Pancreas (tissue), 10 donors: ENCODE results near the gene UPK3B. TPM values are rescaled to one million over a fixed set of nuclear protein-coding genes. Genes with fewer than 3 reads are reported as not detected.
A peak's percentile ranks its signal among the peaks of the same experiment; 100 is the strongest.
"Not testable (repeated sequence)": the region's sequence is repeated elsewhere in the genome, so short reads cannot be mapped to it uniquely, and the experiment has no call there.

Source experiments
- ATAC-seq, 4 donors: fragments of 200-7000 bp; cut with Tn5 transposase; one replicate each; pipeline versions ENCODE4 v1.8.0 to v1.9.1; 2020; ENCODE audit warnings: mild to moderate bottlenecking in 4 of 4, moderate library complexity in 4 of 4
- DNase-seq, 6 donors: peaks; one replicate each; pipeline ENCODE4 v3.0.0-alpha.2; 2020
- FAIRE-seq: peaks from 2 replicates; lab custom pipeline; 2012; peaks lifted over from hg19 to GRCh38; lab: Jason Lieb, UNC
- H3K27ac ChIP-seq, 4 donors: fragments of 200-600 bp; sonication (generic); 1 replicate in 3 of 4; 2 replicates in 1 of 4; pipeline versions ENCODE4 v1.5.0 to v1.8.0; 2020
- H3K27me3 ChIP-seq, 4 donors: fragments of 200-600 bp; one replicate each; pipeline ENCODE4 v1.8.0; 2021
- H3K36me3 ChIP-seq, 3 donors: fragments of 200-600 bp; sonication (generic) in 1 of 3; one replicate each; pipeline versions ENCODE4 v1.5.0 to v1.8.0; 2020 to 2021
- H3K4me1 ChIP-seq, 3 donors: fragments of 200-600 bp; one replicate each; pipeline ENCODE4 v1.8.0; 2021
- H3K4me3 ChIP-seq, 4 donors: fragments of 200-600 bp; sonication (generic) in 2 of 4; one replicate each; pipeline versions ENCODE4 v1.5.0 to v1.8.0; 2020 to 2021
- H3K9me3 ChIP-seq, 4 donors: fragments of 200-600 bp; one replicate each; pipeline ENCODE4 v1.8.0; 2021
- WGBS, 2 donors: extraction: QIAGEN DNeasy Blood & Tissue Kit; methylation state at CpG; one replicate each; pipeline ENCODE4 v1.1.7; 2013; 5-methylcytosine and 5-hydroxymethylcytosine counted together
- intact Hi-C, 3 donors: fragments of 100-400 bp; cut with DNase I; formaldehyde crosslinking; loops; one replicate each; pipeline versions ENCODE4 v1.11.1 to v1.14.2; 2022
- polyA plus RNA-seq, 2 donors: library from polyadenylated mRNA; stranded (reverse); fragments of 200-250 nt; gene quantifications; one replicate each; pipeline ENCODE4 v1.2.3, GENCODE V29; 2013
- total RNA-seq, 6 donors: library from RNA; stranded (reverse); fragmentation: NEBNext Ultra II Directional in 4 of 6; extraction: Animal tissue kit (Norgen Biotek cat#: 25700) in 4 of 6; gene quantifications; one replicate each; pipeline versions ENCODE4 v1.2.1 to v1.2.4, GENCODE V29; 2021 to 2023
- TF ChIP-seq, protein P1 (sequence below), 4 donors: fragments of 200-600 bp; sonication (generic) in 3 of 4; IDR thresholded peaks; one replicate each; pipeline versions ENCODE4 v1.5.0 to v1.8.0; 2021; ENCODE audit warnings: antibody characterized with exemption in 4 of 4
- donor health status: healthy with polysubstance abuse.
- donor health status: DM: no; HTN: no; CAD: no; lungs with moderate emphysema.
- donor health status: DM: no; HTN: no; CAD: no.
- donor health status: control.
- donor health status: control.
- donor health status: Bipolar disorder and iron deficiency.
- donor health status: DM: yes; HTN: yes; CAD: no.
- donor health status: DM: no; HTN: no; CAD: no.
- donor health status: DM: no; HTN: no; CAD: no.
- donor health status: DM: yes; HTN: yes; CAD: no.

Gene UPK3B
- total and polyA plus RNA-seq, 8 donors = 0.41 to 3.2 (median 1.0) TPM

DNA sequence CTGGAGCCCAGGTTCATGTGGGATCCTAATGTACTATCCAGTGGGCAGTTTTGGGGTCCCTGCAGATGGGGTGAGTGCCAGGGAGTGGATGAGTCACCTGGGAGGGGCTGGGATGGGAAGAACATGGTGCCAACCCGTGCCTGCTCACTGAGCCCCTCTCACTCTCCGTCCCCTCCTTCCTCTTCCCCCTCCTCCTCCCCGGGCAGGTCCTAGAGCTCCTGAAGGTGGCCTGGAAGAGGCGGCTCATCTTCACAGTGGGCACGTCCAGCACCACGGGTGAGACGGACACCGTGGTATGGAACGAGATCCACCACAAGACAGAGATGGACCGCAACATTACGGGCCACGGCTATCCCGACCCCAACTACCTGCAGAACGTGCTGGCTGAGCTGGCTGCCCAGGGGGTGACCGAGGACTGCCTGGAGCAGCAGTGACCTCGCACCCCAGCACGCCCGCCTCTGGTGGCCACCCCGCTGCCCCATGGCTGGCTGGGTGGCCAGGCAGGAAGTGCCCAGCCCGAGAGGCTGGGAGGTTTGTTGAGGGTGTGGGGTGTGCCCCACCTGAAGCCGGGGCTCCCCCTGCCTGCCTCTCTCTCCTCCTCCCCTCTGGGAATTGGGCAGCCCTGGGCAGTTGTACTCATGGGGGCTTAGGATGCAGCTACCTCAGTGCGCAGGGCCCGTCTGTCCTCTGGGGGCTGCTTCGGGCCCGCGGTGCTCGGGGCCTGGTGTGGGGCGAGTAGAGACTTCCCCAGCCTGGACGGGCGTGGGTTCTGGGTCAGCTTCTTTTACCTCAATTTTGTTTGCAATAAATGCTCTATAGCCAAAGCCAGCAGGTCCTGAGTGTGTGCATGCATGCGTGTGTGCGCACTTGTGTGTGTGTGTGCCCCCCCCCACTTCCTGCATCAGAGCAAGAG, 4.9 kb upstream of the UPK3B start:
- no peaks in the 10 kb centered on the region for H3K4me1 ChIP-seq
- TF ChIP-seq, protein P1, sequence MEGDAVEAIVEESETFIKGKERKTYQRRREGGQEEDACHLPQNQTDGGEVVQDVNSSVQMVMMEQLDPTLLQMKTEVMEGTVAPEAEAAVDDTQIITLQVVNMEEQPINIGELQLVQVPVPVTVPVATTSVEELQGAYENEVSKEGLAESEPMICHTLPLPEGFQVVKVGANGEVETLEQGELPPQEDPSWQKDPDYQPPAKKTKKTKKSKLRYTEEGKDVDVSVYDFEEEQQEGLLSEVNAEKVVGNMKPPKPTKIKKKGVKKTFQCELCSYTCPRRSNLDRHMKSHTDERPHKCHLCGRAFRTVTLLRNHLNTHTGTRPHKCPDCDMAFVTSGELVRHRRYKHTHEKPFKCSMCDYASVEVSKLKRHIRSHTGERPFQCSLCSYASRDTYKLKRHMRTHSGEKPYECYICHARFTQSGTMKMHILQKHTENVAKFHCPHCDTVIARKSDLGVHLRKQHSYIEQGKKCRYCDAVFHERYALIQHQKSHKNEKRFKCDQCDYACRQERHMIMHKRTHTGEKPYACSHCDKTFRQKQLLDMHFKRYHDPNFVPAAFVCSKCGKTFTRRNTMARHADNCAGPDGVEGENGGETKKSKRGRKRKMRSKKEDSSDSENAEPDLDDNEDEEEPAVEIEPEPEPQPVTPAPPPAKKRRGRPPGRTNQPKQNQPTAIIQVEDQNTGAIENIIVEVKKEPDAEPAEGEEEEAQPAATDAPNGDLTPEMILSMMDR (IDR thresholded peaks at IDR 0.05) = no peak
- 94 to 96% methylated on average over 31 to 32 of the region's 32 CpGs for WGBS, 2 donors
- no peaks in the 10 kb centered on the region for H3K27me3 ChIP-seq
- ATAC-seq (no peak), DNase-seq (peak in 1 of 6 donors; percentile 53), FAIRE-seq (no peak)
- H3K27ac ChIP-seq = no peak overlapping the region
- H3K4me3 ChIP-seq = no peak overlapping the region
- intact Hi-C loops = loop anchor here in 1 of 3 donors (5.0 kb wide), 1 partner anchor 492 kb away; no protein-coding TSS in a partner anchor
- peaks cover 0 to 8% (median 0%) of the 10 kb centered on the region in 3 donors for H3K36me3 ChIP-seq
- no peaks in the 10 kb centered on the region for H3K9me3 ChIP-seq

DNA sequence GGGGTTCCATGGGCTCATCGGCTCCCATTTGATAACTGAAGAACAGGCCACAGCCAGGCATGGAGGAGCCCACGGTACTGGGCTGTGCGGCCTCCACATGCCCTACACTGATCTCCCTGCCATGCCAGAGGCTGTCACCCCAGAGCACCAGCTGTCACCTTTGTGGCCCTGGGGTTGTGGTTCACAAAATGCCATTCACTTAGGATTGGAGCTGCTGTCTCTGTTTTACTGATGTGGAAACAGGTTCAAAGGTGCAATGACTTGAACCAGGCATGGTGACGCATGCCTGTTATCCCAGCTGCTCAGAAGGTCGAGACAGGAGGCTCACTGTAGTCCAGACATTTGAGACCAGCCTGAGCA, 4.3 kb upstream of the UPK3B start:
- intact Hi-C loops = loop anchor here in 1 of 3 donors (5.0 kb wide), 1 partner anchor 491 kb away; no protein-coding TSS in a partner anchor
- Histone ChIP-seq H3K9me3 (no peaks in the 10 kb centered on the region), H3K27me3 (no peaks in the 10 kb centered on the region), H3K4me1 (no peaks in the 10 kb centered on the region), H3K27ac (no peak overlapping the region), H3K36me3 (peaks cover 0 to 8% (median 0%) of the 10 kb centered on the region in 3 donors), H3K4me3 (no peak overlapping the region)
- TF ChIP-seq, protein P1 (IDR thresholded peaks at IDR 0.05) = no peak
- 85% methylated on average over 5 of the region's 5 CpGs for WGBS, 2 donors
- DNase-seq (peak in 1 of 6 donors; percentile 29), FAIRE-seq (no peak), ATAC-seq (no peak)

DNA sequence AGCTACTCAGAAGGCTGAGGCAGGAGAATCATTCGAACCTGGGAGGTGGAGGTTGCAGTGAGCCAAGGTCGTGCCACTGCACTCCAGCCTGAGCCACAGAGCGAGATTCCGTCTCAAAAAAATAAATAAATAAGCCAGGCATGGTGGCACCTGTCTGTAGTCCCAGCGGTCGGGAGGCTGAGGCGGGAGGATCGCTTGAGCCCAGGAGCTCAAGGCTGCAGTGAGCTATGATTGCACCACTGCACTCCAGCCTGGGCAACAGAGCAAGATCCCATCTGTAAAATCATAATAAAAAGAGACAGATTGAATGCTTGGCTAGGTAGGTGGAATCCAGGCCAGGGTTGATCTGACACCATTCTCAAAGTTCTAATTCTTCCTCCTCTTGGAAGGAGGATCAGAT, 3.7 kb upstream of the UPK3B start:
- H3K27ac ChIP-seq, H3K27me3 ChIP-seq, DNase-seq, ATAC-seq, H3K9me3 ChIP-seq, H3K36me3 ChIP-seq, FAIRE-seq, H3K4me3 ChIP-seq, H3K4me1 ChIP-seq: not testable (repeated sequence)
- intact Hi-C loops = loop anchor here in 1 of 3 donors (5.0 kb wide), 1 partner anchor 491 kb away; no protein-coding TSS in a partner anchor
- WGBS, 2 donors = 91 to 92% methylated on average over 8 of the region's 8 CpGs

DNA sequence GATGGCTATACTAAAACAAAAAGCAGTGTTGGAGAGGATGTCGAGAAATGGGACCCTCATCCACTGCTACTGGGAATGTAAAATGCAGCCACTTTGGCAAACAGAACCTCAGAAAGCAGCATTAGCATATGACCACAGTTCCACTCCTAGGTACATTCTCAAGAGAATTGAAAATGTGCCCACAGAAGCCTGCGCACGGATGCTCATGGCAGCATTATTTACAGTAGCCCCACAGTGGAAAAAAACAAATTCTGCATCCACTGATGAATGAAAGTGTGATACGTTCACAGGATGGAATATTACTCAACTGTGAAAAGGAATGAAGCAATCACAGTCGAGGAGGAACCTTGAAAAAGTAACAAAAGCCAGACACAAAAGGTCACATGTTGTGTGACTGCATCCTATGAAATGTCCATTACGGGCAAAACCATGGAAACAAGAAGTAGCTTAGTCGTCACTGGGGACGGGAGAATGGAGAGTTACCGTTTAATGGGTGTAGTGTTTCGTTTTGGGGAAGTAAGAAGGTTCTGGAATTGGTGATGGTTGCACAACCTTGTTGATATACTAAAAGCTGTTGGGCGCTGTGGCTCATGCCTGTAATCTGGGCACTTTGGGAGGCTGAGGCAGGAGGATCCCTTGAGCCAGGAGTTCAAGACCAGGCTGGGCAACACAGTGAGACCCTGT, 2.5 kb upstream of the UPK3B start:
- FAIRE-seq (no peak), ATAC-seq (peak in 1 of 4 donors; percentile 22), DNase-seq (no peak)
- H3K4me1 ChIP-seq = no peaks in the 10 kb centered on the region
- H3K27me3 ChIP-seq = no peaks in the 10 kb centered on the region
- peaks cover 0 to 3% (median 0%) of the 10 kb centered on the region in 3 donors for H3K36me3 ChIP-seq
- H3K9me3 ChIP-seq = no peaks in the 10 kb centered on the region
- 85 to 86% methylated on average over 11 of the region's 11 CpGs for WGBS, 2 donors
- no peak overlapping the region for H3K27ac ChIP-seq
- TF ChIP-seq, protein P1 (IDR thresholded peaks at IDR 0.05) = no peak
- intact Hi-C loops = loop anchor here in 1 of 3 donors (5.0 kb wide), 1 partner anchor 489 kb away; no protein-coding TSS in a partner anchor
- H3K4me3 ChIP-seq = no peak overlapping the region

DNA sequence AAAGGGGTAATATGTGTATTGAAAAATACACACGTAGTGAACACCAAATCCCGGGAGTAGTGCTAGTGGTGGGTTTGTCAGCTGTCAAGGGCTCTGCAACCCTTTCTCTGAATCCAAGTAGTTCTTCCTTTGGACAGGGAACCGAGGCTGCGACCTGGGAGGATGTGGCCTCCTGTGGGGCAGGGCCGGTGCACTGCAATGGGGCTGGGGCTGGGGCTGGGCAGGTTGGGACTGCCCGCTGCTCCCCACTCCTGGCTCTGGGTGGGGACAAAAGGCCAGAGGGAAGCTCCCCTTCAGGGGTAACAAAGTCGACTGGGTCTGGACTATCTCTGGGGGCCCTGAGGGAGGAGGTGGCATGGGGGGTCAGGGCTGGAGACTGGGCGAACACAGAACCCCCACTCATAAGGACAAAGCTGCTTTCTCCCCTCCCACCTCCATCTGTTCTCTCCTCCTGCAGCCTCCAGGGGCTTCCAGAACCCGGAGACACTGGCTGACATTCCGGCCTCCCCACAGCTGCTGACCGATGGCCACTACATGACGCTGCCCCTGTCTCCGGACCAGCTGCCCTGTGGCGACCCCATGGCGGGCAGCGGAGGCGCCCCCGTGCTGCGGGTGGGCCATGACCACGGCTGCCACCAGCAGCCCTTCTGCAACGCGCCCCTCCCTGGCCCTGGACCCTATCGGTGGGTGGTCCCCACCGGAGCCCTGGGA, 1.0 kb downstream of the UPK3B start:
- ATAC-seq = not testable (repeated sequence)
- WGBS, 2 donors = 68 to 82% methylated on average over 10 to 17 of the region's 24 CpGs

DNA sequence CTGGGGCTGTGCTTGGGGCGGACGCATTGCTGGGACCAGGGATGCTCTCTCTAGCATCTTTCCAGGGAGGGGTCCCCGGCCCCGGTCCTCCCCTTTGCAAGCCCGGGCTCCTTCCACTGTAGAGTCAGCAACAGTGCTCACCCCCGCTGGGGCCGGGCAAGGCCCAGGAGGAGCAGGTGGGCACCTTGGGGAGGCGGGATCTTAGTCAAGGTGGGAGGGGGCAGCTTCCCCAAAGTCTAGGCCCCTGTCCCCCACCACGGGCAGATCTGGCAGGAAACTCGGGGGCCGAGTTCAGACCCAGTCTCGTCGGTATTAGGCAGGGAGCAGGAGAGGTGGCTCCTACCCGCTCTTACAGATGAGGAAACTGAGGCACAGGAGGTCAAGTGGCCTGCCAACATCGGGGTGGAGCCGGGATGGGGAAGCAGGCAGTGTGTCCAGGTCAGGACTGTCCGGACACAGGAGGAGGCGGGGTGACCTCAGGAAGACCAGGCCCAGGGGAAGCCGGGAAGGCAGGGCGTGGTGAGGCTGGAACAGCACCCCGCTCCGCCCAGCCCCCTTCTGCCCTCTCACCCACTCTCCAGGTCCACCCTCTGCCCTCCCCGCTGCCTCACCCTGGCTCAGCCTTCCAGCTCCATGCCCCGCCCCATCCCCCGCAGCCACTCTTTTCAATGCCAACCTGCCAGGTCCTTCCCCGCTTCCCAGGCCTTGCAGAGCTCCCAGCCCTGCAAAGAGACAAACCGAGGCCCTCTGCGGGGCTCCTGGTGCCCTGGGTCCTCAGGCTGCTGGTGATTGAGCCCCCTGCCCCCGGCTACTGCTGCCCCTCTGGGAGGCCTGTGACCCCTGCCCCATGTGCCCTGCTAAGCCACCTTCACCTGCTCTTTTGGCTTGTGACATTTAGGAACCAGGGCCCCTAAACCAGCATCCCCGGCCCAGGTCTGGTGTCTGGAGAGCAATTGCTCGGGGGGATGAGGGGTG, 1.8 kb downstream of the UPK3B start:
- H3K4me1 ChIP-seq, H3K4me3 ChIP-seq, H3K9me3 ChIP-seq, intact Hi-C loops, H3K36me3 ChIP-seq, H3K27ac ChIP-seq, H3K27me3 ChIP-seq, FAIRE-seq: not testable (repeated sequence)
- 71 to 81% methylated on average over 2 to 19 of the region's 31 CpGs for WGBS, 2 donors
- ATAC-seq (peak; percentile 43 to 85 (median 65)), DNase-seq (peak in 1 of 6 donors; percentile 69)

More for the DNA sequence above, 1.0 kb downstream of the UPK3B start:
- H3K4me3 ChIP-seq, intact Hi-C loops, H3K36me3 ChIP-seq, H3K27ac ChIP-seq, H3K9me3 ChIP-seq, H3K4me1 ChIP-seq, H3K27me3 ChIP-seq, FAIRE-seq: not testable (repeated sequence)
- peak in 1 of 6 donors; percentile 58 for DNase-seq
